Spleen (tissue), 11 donors: Measurements from ENCODE around the gene ZNF605. TPM values are rescaled to one million over a fixed set of nuclear protein-coding genes. Genes with fewer than 3 reads are reported as not detected.

Experiments
- DNase-seq: peaks from one replicate; pipeline ENCODE4 v3.0.0-alpha.2; 2020
- H3K27ac ChIP-seq, 8 donors: fragments of 200-600 bp; sonication (generic) in 7 of 8; 1 replicate in 4 of 8; 2 replicates in 4 of 8; pipeline versions ENCODE4 v1.5.0 to v1.8.0; 2016 to 2021; ENCODE audit warnings: inconsistent platforms in 4 of 8, mild to moderate bottlenecking in 4 of 8, moderate library complexity in 1 of 8
- H3K27me3 ChIP-seq, 7 donors: fragments of 200-600 bp; sonication (generic) in 6 of 7; replicated peaks in 1 of 7; 1 replicate in 4 of 7; 2 replicates in 3 of 7; pipeline versions ENCODE4 v1.5.0 to v1.8.0; 2016 to 2021; ENCODE audit warnings: inconsistent platforms in 3 of 7, mild to moderate bottlenecking in 1 of 7
- H3K36me3 ChIP-seq, 6 donors: fragments of 200-600 bp; sonication (generic) in 5 of 6; 1 replicate in 4 of 6; 2 replicates in 2 of 6; pipeline versions ENCODE4 v1.5.0 to v1.8.0; 2016 to 2021; ENCODE audit warnings: inconsistent platforms in 2 of 6
- H3K4me1 ChIP-seq, 6 donors: fragments of 200-600 bp; sonication (generic) in 5 of 6; 1 replicate in 3 of 6; 2 replicates in 3 of 6; pipeline versions ENCODE4 v1.5.0 to v1.8.0; 2016 to 2021; ENCODE audit warnings: inconsistent platforms in 3 of 6
- H3K4me3 ChIP-seq, 8 donors: fragments of 200-600 bp; sonication (generic) in 7 of 8; 1 replicate in 4 of 8; 2 replicates in 4 of 8; pipeline versions ENCODE4 v1.5.0 to v1.8.0; 2016 to 2021; ENCODE audit warnings: inconsistent platforms in 4 of 8, mild to moderate bottlenecking in 4 of 8, moderate library complexity in 2 of 8
- H3K9me3 ChIP-seq, 8 donors: fragments of 200-600 bp; sonication (generic) in 7 of 8; 1 replicate in 4 of 8; 2 replicates in 4 of 8; pipeline versions ENCODE4 v1.5.0 to v1.8.0; 2016 to 2021; ENCODE audit warnings: inconsistent platforms in 4 of 8
- POLR2A ChIP-seq, 3 donors: fragments of 450-650 bp; IDR thresholded peaks; one replicate each; pipeline ENCODE4 v1.5.1; 2017; ENCODE audit warnings: antibody characterized with exemption in 3 of 3, mild to moderate bottlenecking in 1 of 3
- POLR2AphosphoS5 ChIP-seq, 3 donors: sonication (generic); formaldehyde crosslinking; IDR thresholded peaks; one replicate each; pipeline ENCODE4 v1.5.1; 2017; ENCODE audit warnings: antibody characterized with exemption in 3 of 3
- WGBS, 5 donors: extraction: QIAGEN DNeasy Blood & Tissue Kit in 3 of 5; methylation state at CpG; one replicate each; pipeline versions ENCODE4 v1.1.5 to v1.1.7; 2013 to 2018; 5-methylcytosine and 5-hydroxymethylcytosine counted together
- intact Hi-C: fragments of 100-400 bp; cut with DNase I; formaldehyde crosslinking; loops from one replicate; pipeline ENCODE4 v1.15.0; 2023; ENCODE audit warnings: low total_unique reads
- polyA plus RNA-seq, 3 donors: library from polyadenylated mRNA; stranded (reverse); fragments of 200-250 nt; gene quantifications; one replicate each; pipeline ENCODE4 v1.2.1, GENCODE V29; 2013
- total RNA-seq, 7 donors: library from RNA; depleted of rRNA in 3 of 7; stranded (reverse); fragments of >200 nt in 3 of 7; fragmentation: NEBNext Ultra II Directional in 4 of 7; extraction: Animal tissue kit (Norgen Biotek cat#: 25700) in 4 of 7; gene quantifications; one replicate each; pipeline versions ENCODE4 v1.1.0 to v1.2.1, GENCODE V29; 2016 to 2021
- TF ChIP-seq, protein P1 (sequence below), 11 experiments: fragments of 200-600 bp in 7 of 11; fragments of 450-650 bp in 4 of 11; sonication (generic) in 4 of 11; IDR thresholded peaks in 8 of 11; conservative IDR thresholded peaks in 3 of 11; 1 replicate in 7 of 11; 2 replicates in 4 of 11; pipeline versions ENCODE4 v1.4.0 to v1.8.0; 2016 to 2021; ENCODE audit warnings: antibody characterized with exemption in 11 of 11, inconsistent platforms in 4 of 11, mild to moderate bottlenecking in 1 of 11
- donor health status: healthy with polysubstance abuse.
- donor health status: DM: no; HTN: no; CAD: no; lungs with moderate emphysema.
- donor health status: DM: no; HTN: no; CAD: no.
- donor health status: Bipolar disorder and iron deficiency.
- donor health status: healthy.
- donor health status: DM: no; HTN: no; CAD: no.
- donor health status: DM: yes; HTN: yes; CAD: no.

Gene ZNF605
- total and polyA plus RNA-seq, 10 donors, result 1.6 to 18.9 (median 12.2) TPM

GRCh38 chr12:132949936-132950837, 5.9 kb downstream of the ZNF605 start:
- Histone ChIP-seq H3K9me3 (peaks cover 0 to 89% (median 84%) of the 10 kb centered on the region in 8 donors), H3K27ac (no peak overlapping the region), H3K36me3 (peaks cover 0 to 61% (median 36%) of the 10 kb centered on the region in 6 donors), H3K4me3 (no peak overlapping the region), H3K4me1 (peaks cover 5 to 9% (median 8%) of the 10 kb centered on the region in 6 donors), H3K27me3 (no peaks in the 10 kb centered on the region)
- WGBS, 5 donors, result 96 to 98% (median 97%) methylated on average over 30 of the region's 30 CpGs
- DNase-seq, result peak; percentile 42
- intact Hi-C loops, result no loop called here
- TF ChIP-seq, protein P1, sequence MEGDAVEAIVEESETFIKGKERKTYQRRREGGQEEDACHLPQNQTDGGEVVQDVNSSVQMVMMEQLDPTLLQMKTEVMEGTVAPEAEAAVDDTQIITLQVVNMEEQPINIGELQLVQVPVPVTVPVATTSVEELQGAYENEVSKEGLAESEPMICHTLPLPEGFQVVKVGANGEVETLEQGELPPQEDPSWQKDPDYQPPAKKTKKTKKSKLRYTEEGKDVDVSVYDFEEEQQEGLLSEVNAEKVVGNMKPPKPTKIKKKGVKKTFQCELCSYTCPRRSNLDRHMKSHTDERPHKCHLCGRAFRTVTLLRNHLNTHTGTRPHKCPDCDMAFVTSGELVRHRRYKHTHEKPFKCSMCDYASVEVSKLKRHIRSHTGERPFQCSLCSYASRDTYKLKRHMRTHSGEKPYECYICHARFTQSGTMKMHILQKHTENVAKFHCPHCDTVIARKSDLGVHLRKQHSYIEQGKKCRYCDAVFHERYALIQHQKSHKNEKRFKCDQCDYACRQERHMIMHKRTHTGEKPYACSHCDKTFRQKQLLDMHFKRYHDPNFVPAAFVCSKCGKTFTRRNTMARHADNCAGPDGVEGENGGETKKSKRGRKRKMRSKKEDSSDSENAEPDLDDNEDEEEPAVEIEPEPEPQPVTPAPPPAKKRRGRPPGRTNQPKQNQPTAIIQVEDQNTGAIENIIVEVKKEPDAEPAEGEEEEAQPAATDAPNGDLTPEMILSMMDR (IDR thresholded peaks at IDR 0.05 in 8 of 11, conservative IDR thresholded peaks at IDR 0.05 in 3 of 11), result no peak
- peak in 1 of 3 donors; percentile 9 for TF ChIP-seq POLR2AphosphoS5 (IDR thresholded peaks at IDR 0.05)
- no peak for TF ChIP-seq POLR2A (IDR thresholded peaks at IDR 0.05)

DNA sequence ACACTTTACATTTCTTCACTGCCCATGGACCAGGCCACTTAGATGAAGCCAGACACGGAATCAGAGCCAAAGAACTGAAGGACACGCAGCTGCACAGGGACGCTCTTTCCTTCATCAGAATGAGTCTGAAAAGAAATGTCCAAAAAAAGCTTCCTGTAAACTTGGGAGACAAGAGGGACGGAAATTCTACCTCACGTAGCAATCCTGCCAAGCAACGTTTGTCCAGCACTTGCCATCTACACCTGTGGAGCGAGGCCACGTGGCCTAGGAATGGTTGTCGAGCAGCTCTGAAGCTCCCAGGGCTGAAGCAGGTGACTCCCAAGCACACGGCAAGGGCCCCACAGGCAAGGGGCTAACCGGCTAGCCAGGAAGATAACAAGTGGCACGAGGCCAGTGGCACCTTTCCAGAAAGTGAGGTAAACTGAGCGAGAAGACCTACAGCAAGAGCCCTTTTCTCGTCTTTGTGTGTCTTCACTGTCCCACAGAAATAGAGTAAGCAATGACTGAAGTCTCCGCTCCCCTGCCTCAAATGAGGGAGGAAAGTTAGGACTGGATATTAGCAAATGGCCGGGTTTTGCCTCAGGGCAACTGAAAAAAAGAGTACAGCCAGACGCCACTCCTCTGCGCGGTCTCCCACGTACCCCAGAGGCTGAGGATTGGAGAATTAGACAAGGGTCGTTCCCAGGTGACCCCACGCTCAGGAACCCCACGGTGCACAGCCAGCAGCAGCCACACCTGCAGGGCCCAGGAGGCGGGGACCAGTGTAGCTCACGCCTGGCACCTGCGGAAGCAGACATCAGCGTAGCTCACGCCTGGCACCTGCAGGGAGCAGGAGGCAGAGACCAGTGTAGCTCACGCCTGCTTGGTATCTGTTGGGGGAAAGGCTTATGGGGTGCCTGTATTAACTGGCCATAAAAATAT, 7.7 kb downstream of the ZNF605 start:
- WGBS, 5 donors, result 89 to 98% (median 95%) methylated on average over 28 to 29 of the region's 29 CpGs
- DNase-seq, result peak; percentile 19
- H3K27ac ChIP-seq, result no peak overlapping the region
- H3K9me3 ChIP-seq, result peaks cover 0 to 100% (median 97%) of the 10 kb centered on the region in 8 donors
- TF ChIP-seq, protein P1 (IDR thresholded peaks at IDR 0.05 in 8 of 11, conservative IDR thresholded peaks at IDR 0.05 in 3 of 11), result no peak
- TF ChIP-seq POLR2A (IDR thresholded peaks at IDR 0.05) (no peak), POLR2AphosphoS5 (IDR thresholded peaks at IDR 0.05) (no peak)
- no peaks in the 10 kb centered on the region for H3K27me3 ChIP-seq
- intact Hi-C loops, result no loop called here
- H3K4me1 ChIP-seq, result no peaks in the 10 kb centered on the region
- no peak overlapping the region for H3K4me3 ChIP-seq
- peaks cover 9 to 79% (median 54%) of the 10 kb centered on the region in 6 donors for H3K36me3 ChIP-seq

- intact Hi-C loops, result no loop called here
- Histone ChIP-seq H3K4me3 (no peak overlapping the region), H3K36me3 (peaks cover 11 to 90% (median 74%) of the 10 kb centered on the region in 6 donors), H3K27ac (no peak overlapping the region), H3K27me3 (no peaks in the 10 kb centered on the region), H3K9me3 (peaks cover 4 to 100% (median 98%) of the 10 kb centered on the region in 8 donors), H3K4me1 (no peaks in the 10 kb centered on the region)
- TF ChIP-seq, protein P1 (IDR thresholded peaks at IDR 0.05 in 8 of 11, conservative IDR thresholded peaks at IDR 0.05 in 3 of 11), result no peak
- TF ChIP-seq POLR2AphosphoS5 (IDR thresholded peaks at IDR 0.05), result no peak
- no peak for TF ChIP-seq POLR2A (IDR thresholded peaks at IDR 0.05)
- WGBS, 5 donors, result 88 to 97% (median 91%) methylated on average over 8 of the region's 8 CpGs
- peak; percentile 48 for DNase-seq
These were observed 9.8 kb downstream of the ZNF605 start for GRCh38 chr12:132946246-132946820.
